ENCODE data around the gene CYB5B.

DNA sequence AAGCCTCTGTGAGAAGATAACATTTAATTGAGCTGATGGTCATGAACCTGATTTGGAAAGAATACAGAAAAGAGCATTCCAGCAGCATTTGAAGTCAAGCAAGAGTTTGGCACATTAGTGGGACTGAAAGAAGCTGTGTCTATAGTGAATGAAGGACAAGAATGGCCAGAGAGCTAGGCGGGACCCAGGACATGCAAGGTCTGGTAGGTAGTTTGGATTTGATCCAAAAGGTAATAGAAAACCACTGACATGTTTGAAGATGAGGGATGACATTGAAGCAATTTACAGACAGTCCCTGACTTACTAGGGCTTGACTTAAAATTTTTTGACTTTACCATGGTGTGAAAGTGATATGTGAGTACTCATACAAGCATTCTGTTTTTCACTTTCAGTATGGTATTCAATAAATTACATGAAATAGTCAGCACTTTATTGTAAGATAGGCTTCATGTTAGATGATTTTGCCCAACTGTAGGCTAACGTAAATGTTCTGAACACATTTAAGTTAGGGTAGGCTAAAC is 7.6 kb downstream of the CYB5B start:
- no peak for TF ChIP-seq EZH2 (IDR thresholded peaks at IDR 0.05; ENCODE audit: low read length)
- TF ChIP-seq, protein P1, sequence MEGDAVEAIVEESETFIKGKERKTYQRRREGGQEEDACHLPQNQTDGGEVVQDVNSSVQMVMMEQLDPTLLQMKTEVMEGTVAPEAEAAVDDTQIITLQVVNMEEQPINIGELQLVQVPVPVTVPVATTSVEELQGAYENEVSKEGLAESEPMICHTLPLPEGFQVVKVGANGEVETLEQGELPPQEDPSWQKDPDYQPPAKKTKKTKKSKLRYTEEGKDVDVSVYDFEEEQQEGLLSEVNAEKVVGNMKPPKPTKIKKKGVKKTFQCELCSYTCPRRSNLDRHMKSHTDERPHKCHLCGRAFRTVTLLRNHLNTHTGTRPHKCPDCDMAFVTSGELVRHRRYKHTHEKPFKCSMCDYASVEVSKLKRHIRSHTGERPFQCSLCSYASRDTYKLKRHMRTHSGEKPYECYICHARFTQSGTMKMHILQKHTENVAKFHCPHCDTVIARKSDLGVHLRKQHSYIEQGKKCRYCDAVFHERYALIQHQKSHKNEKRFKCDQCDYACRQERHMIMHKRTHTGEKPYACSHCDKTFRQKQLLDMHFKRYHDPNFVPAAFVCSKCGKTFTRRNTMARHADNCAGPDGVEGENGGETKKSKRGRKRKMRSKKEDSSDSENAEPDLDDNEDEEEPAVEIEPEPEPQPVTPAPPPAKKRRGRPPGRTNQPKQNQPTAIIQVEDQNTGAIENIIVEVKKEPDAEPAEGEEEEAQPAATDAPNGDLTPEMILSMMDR (optimal IDR thresholded peaks at IDR 0.05 in 1 of 3, IDR thresholded peaks at IDR 0.05 in 1 of 3, conservative IDR thresholded peaks at IDR 0.05 in 1 of 3; ENCODE audit: extremely low read depth in 1 of 3, insufficient read depth in 2 of 3, low read length in 3 of 3) = no peak
